HG02884 (cell line): Measurements from ENCODE around the gene COL4A4.

ENCODE experiments used
- ATAC-seq: cut with Tn5 transposase; IDR thresholded peaks from one replicate; pipeline ENCODE4 v1.9.1; 2021; ENCODE audit warnings: mild to moderate bottlenecking, moderate library complexity; ENCODE audit not compliant: unreplicated experiment

The COL4A4 gene

DNA sequence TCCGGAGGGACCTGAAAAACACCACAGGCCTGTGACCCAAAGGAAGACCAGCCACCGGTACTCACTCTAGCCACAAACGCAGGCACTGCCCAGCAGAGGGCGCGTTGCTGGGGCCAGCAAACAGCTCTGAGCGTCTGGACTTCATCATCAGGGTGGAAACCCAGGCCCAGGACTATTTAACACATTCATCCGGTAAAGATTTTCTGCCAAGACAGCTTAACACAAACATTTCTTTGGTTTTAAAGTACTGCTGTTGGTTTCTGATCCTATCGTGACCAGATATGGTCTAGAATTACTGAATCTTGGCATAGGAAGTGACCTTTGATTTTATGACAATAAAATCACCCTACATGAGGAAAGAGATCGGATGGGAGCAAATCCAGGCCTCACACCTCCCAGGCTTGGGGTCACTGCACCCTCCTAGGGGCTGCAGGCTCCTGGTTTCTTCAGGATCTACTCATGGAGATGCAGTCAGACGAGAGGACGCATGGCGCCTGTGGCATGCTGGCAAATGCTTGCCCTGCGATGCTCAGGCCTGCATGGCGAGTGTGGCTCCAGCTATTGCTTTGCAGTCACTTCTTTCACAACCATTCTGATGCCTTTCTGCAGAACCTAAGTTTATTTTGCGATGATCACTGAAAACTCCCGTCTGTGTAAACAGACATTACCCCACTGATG lies 130.4 kb downstream of the COL4A4 start:
- peak; percentile 78 for ATAC-seq

DNA sequence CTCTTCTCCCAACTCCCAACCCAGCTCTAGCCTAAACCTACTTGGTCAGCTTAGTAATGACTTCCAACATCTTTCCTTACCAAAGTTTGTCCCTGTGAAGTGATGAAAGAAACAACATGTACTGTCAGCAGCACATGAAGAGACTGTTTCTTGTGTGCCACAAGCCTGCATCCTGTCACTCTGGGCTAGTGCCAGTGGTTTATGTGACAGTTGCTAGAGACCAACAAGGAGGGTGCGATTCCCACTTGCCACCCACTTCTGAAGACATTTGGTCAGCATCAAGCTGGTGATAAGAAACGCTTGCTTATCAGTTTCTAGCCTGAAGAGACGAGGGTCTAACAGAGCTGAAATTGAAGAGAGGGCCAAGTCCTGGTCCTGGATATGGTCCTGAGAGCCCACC lies 132.6 kb downstream of the COL4A4 start:
- ATAC-seq = no peak

DNA sequence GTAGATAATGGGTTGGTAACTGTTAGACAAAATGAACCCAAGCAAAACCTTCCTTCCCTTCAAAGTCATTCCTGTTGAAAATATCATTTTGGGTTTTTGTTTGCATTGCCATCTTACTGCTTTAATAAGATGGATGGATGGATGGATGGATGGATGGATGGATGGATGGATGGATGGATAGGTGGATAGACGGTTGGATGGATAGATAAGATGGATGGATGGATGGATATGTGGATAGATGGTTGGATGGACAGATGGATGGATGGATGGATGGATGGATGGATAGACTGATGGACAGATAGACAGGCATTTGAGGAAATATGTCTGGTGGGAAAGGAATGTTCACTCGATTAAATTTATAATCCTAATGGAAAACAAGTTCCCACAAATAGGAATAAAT lies 133.2 kb downstream of the COL4A4 start:
- no peak for ATAC-seq

DNA sequence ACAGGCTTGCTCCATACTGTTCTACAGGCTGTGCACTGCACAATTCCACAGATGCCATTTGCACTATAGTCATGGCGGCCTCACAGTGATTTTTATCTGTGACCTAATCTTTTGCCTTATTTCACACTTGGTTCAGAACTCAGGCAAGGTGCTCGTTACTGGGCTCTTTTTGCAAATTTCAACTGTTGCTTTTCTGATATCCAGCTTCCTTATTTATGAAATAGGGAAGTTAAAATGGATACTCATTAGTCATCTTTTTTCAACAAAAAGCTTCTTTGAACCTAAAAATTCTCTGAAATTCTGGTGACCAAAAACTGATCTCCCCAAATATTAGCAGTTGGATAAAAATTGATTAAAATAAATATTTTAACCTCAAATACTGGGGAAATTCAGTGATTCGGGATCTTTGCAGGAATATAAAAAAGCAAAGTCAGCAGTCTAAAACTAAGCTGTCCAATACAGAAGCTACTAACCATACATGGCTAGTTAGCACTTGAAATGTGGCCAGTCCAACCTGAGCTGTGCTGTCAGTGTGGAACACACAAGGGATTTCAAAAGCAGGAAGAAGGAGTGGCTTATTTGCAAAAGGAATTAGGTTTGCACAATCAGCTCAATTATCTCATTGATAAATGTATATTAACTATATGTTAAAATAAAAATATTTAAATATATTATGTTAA lies 134.4 kb downstream of the COL4A4 start:
- ATAC-seq = no peak

DNA sequence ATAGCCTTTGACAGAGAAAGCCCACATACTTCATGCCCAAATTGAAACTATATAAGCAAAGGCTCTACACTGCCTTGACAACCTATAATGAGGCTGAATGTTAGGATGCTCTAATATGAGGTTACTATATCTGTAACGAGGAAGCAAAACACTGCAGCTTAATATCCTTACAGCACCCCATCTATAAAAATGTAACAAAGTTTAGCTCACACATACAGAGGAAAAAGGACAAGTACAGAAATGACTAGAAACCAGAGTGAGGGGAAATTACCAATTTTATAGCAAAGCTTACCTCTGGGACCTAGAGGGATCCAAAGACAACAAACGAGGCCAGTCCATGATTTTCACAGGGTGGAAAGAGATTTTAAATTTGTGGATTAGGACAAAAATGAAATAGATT lies 138.5 kb downstream of the COL4A4 start:
- peak; percentile 83 for ATAC-seq

DNA sequence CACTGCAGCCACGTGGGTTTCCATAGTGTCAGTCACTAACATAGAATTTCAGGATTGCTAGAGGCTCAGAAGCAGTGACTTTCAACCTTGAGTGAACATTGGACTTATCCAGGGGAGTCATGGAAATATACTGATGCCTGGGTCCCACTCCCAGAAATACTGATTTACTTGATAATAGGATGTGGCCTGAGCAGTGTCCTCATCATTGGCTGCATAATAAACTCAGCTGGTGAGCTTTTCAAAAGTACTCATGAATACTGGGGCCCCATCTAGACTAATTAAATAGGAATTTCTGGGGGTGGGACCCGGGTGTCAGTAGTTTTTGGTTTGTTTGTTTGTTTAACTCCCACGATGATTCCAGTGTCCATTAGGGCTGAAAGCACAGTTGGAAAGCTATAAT lies 141.4 kb downstream of the COL4A4 start:
- no peak for ATAC-seq

DNA sequence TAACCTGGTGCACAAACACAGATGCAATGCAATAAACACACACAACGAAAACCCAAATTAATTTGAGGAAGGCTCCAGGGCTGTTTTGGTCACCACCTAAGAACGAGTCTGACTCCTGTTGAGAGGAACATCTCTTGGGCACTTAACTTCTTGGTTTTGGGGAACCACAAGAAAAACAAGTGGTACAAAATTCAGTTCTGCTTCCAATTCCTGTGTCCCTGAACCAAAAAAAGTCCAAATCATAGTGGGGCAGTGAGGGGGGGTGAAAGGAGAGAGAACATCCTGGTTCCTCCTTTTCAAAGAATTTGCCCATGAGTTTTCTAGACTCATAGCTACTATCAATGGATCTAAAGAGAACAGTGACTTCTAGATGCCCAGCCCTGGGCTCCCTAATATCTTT lies 143.6 kb downstream of the COL4A4 start:
- no peak for ATAC-seq

DNA sequence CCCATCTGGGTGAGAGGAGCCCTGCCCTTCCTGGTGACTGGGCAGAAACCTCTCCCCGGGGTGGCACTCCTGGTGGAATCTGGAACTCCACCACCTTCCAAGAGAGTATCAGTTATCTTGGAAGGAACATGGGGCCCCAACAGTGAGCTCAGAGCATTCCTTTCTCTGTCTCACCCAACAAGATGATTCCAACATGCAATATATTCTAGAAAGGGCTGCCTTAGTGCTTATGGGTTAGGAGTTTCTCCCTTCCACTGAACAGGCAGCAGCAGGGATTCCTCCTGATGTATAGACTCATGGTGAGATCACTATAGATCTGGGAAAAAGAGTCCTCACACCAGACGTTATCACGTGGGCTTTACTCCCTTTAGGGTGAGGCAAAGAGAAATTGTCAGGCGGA lies 147.1 kb downstream of the COL4A4 start:
- no peak for ATAC-seq

DNA sequence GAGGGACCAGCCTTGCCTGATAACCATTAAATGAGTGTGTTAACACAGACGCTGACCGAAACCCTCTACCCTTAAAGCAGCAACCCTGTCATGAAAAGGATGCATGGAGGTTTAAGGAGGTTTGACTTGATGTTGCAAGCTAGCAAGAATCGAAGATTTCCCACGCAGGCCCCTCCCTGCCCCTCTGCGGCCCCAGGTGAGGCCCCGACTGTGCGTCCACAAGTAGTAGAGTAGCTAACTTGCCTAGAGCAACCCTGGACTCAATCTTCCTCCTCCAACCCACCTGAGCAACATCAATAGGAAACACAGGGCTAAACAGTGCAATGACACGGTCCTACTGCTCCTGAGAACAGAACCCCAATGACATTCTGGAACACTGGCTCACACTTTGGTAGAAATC lies 150.1 kb downstream of the COL4A4 start:
- ATAC-seq = no peak

DNA sequence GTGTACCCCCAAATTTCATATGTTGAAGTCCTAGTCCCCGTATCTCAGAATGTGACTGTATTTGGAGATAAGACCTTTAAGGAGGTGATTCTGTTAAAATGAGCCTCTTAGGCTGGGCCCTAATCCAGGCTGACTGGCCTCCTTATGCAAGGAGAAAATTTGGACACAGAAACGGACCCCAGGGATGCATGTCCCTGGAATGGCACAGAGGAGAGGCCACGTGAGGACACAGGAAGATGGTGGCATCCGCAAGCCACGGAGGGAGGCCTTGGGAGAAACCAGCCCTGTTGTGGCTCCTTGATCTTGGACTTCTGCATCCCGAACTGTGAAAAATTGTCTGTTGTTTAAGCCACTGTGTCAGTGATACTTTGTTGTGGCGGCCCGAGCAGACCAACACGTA lies 150.7 kb downstream of the COL4A4 start:
- ATAC-seq = no peak

DNA sequence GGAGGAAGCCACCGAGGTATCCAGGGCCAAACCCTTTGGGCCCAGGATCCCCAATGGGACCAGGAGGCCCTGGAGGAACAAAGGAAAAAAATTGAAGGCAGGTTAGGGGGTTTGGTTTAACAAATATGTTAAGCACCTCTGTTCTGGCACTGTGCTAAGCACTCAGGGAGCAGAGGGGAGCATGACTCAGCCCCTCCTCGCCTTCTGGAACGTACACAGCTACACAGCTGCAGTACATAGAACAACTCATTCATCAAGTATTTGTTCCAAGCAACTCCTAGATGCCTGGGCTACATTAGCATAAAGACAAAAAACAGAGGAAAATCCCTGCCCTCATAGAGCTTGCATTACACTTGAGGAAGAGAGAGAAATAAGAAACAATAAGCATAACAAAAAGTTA lies 153.6 kb downstream of the COL4A4 start:
- no peak for ATAC-seq

DNA sequence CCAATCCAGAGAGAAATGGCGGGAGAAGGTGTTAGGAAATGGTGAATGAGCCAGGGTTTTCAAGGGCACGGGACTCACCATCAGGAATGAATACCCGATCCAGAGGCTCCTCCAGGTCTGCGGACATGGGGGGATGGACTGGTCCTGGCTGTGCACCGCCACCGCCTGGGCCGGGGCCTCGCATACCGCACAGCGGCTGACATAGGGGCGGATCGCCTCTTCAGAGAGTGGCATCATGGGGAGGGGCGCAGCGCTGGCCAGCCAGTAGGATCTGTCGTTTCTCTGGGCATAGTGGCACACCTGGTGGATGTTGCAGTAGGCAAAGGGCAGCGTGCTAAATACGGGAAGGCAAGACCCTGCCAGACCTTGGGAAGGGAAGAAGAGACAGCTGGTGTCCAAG lies 156.1 kb downstream of the COL4A4 start:
- ATAC-seq = no peak

DNA sequence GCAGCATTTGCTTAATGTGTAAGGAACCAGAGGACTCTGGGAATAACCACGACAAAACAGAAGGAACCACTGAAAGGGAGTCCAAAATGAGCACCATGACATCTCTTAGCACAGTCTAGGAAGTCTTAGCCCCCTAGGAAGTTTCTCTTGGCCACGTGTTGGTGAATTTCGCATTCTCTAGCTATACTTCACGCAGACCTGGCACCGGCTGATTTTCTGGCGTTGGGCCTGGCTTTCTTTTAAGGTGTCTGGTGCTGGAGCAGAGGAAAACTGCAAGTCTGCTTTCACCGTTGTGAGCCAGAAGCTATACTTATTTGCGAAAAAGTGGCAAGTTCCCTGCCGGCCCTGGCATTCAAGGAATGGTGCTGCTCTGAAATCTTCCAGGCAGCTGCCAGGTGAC lies 156.9 kb downstream of the COL4A4 start:
- ATAC-seq = no peak

DNA sequence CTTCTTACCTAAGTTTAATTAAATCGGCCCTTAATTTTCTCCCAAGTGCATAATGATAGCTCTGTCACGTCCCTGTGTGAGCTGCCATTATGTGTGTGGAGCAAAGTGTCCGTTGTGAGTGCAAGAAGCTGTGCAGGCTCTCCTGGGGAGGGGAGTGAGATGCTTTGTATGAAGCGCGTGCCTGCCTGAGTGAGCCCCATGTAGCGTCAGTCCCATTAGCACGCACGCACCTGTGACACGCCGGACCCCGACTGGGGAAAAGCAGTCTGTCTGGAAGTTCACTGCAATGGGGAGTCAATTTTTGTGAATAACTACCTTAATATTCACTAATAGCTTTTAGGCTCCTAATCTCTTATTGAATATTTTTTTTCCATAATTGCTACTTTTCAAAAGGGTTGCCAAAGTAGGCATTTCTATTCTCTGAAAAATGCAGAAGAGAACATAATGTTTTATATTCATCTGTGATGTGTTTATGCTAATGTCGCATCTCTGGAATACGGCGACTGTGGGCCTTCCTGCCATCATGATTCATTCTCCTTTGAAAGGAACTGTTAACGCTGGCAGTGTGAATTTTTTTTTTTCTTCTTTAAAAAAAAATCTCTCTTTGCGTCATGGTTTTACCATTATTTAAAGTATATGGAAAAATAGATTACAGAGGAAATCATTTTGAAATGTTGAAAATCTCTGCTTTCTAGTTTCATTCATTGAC lies 157.7 kb downstream of the COL4A4 start:
- no peak for ATAC-seq

DNA sequence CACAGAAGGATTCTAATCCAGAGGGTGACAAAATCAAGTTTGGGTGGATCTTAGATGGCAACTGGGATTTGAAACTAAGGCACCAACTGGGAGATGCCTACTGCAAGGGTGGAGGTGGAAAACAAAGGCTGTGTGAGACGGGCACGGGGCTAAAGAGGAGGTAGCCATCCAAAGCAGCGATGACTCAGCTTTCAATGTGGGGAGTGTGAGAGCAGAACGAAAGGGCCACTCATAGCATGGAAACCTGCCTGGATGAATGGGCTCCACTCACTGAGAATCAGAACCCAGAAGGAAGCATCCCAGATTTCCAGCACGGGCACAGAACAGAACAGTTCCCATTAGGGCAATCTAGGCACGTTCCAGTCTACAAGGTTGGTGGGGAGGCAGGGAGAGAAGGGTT lies 159.5 kb downstream of the COL4A4 start:
- ATAC-seq = no peak

DNA sequence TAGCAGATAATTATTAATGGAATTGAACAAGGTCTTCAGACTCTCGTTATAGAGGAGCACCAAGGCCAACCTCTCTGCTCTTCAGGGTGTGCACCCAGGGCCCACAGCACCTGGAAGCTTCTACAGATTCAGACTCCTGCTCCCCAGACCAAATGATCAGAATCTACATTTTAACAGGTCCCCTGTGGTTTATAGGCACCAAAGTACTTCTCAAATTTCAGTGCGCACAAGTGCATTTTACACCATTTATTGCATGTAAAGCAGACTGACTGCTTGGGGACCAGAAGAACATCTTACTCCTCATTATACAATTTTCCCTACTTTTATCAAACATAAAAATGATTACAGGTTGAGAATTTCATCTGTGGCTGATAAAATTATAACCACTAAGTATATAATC lies 163.9 kb downstream of the COL4A4 start:
- ATAC-seq = no peak

DNA sequence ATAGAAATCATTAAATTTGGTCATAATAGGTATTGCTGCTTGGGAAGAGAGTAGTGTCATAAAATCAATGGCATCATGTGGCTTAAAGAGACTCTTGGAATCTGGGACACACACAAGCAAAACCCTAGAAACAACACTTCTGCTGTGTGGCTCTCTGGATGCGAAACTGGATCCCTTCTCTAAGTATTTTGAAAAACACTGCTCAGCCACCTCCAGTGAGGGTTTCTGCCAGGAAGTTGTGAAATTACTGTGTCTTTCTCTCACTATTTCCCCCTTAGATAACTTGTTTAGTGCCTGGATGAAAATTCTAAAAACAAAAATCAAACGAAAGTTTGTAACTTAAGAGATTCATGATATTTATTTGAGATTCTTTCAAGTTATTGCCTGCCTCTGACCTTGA lies 164.3 kb downstream of the COL4A4 start:
- ATAC-seq = no peak

DNA sequence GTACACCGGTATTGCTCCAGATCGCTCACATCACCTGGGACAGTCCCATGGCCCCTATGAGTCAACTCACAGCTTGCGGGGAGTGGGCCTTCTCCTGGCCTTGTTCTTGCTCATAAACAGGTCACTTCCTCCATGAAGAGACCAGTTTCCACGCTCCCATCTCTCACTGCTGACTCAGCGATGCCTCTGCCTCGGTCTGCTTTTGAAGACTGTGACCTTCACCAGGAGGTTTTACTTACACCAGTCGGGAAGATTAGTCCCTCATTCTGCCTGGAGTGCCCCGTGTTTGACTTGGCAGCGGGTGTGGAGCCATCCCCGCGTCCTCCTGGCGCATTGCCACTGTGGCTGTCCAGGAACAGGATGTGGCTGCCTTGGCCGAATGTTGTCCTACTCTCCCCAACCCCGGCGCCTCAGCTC lies 168.4 kb downstream of the COL4A4 start:
- peak; percentile 63 for ATAC-seq

DNA sequence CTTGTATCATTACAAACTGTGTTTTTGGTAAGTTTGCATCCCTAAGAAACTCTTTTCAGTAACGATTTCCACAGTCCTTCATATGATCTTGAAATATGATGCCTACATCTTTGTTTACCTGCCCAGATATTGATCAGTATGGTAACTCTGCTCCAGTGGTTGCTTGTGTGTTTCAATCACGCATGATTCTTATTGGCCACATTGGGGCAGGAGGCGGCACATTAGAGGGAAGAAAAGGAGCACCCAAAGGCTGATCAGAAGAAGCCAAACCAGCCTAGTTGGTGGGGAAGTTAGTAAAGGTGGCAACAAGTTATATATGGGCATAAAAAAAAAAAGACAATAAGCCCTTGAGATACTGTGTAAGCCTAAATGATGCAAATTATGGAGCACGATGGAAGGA lies 169.2 kb downstream of the COL4A4 start:
- ATAC-seq = no peak

DNA sequence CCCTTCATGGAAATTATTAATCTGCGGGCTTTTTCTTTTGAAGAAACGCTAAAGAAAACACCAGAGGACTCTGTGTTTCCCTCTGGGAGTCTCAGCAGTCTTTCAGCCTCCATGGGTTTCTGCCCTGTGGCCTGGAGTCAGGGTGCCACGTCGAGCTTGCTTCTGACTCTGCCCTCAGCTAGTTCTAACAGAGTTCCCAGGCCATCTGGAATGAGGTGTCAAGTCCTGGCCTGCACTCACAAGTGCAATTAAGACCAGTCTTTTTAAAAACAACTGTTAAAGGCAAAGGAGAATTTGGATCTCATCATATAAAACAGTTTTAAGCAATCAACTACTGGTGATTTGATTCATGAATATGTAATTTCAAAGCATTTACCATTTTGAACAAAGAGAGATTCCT lies 170.8 kb downstream of the COL4A4 start:
- ATAC-seq = no peak

DNA sequence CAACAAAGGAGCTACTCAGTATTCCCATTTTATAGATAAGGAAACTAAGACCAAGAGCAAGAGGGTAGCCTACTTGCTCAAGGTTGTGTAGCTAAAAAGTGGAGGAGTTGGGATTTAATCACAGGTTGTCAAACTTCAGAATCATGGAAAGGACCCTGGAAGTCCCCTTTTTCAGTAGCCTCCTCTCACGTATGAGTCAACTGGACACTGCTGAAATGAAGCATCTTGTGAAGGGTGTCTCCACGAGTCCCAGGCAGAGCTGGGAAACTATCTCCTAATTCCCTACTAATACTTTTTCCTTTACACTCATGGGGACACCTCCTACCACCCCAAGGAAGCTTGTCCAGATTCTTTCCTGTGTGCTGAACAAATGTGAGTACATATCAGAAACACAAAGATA lies 172.3 kb downstream of the COL4A4 start:
- ATAC-seq = peak; percentile 49

DNA sequence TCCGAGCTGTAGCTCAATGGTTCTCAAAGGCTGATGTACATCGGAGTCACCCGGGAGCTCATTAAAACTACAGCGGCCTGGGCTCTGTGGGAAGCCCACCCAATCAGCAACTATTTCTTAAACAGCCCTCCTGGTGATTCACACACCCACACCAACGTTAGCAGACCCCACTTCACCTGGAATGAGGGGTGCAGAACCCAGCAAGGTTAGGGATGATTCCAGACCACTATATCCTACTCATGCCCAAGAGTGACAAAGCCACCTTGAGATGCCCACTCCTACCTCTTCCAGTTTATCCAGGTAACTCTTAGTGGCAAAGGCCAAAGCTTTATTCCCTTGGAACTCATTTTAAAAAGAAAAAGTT lies 178.4 kb downstream of the COL4A4 start:
- ATAC-seq = no peak
